GM23338 (cell line): ENCODE data around the gene PRELID2. TPM values are rescaled to one million over a fixed set of nuclear protein-coding genes. Genes with fewer than 3 reads are reported as not detected.

Source experiments
- ATAC-seq: fragments of 200-7000 bp; cut with Tn5 transposase; 3 replicates; pipeline ENCODE4 v1.9.1; 2020
- DNase-seq: peaks from one replicate; pipeline ENCODE4 v3.0.0-alpha.2; 2015; ENCODE audit warnings: low spot score
- H2AFZ ChIP-seq: fragments of 200-600 bp; sonication (generic); 2 replicates; pipeline ENCODE4 v1.8.0; 2016; ENCODE audit warnings: antibody characterized with exemption, mild to moderate bottlenecking, moderate library complexity
- H3F3A ChIP-seq: fragments of 200-600 bp; sonication (generic); replicated peaks from 2 replicates; pipeline ENCODE4 v1.8.0; 2017; ENCODE audit warnings: antibody characterized with exemption, mixed run types, low read depth
- H3K27ac ChIP-seq: fragments of 200-600 bp; sonication (generic); 2 replicates; pipeline ENCODE4 v1.6.1; 2016; ENCODE audit warnings: low read depth
- H3K27me3 ChIP-seq: fragments of 200-600 bp; sonication (generic); 2 replicates; pipeline ENCODE4 v1.8.0; 2016; ENCODE audit warnings: mild to moderate bottlenecking, mixed run types, moderate library complexity; ENCODE audit not compliant: insufficient read depth
- H3K36me3 ChIP-seq: fragments of 200-600 bp; sonication (generic); 2 replicates; pipeline ENCODE4 v1.8.0; 2016; ENCODE audit warnings: mild to moderate bottlenecking; ENCODE audit not compliant: insufficient read depth
- H3K4me1 ChIP-seq: fragments of 200-600 bp; sonication (generic); 2 replicates; pipeline ENCODE4 v1.8.0; 2016; ENCODE audit warnings: mild to moderate bottlenecking, moderate library complexity; ENCODE audit not compliant: insufficient read depth
- H3K4me2 ChIP-seq: fragments of 200-600 bp; sonication (generic); 2 replicates; pipeline ENCODE4 v1.7.1; 2017; ENCODE audit warnings: mixed run types
- H3K4me3 ChIP-seq: fragments of 200-600 bp; sonication (generic); 2 replicates; pipeline ENCODE4 v1.6.1; 2016; ENCODE audit warnings: mixed run types
- H3K79me2 ChIP-seq: fragments of 200-600 bp; sonication (generic); replicated peaks from 2 replicates; pipeline ENCODE4 v1.8.0; 2017; ENCODE audit warnings: mild to moderate bottlenecking; ENCODE audit not compliant: insufficient read depth
- H3K9me2 ChIP-seq: fragments of 200-600 bp; sonication (generic); 2 replicates; pipeline ENCODE4 v1.8.0; 2017; ENCODE audit not compliant: insufficient read depth
- H4K20me1 ChIP-seq: fragments of 200-600 bp; sonication (generic); replicated peaks from 2 replicates; pipeline ENCODE4 v1.8.0; 2017; ENCODE audit warnings: mild to moderate bottlenecking; ENCODE audit not compliant: insufficient read depth
- H3K27ac Mint-ChIP-seq: 2 replicates; pipeline ENCODE4 v1.8.0; 2020; ENCODE audit warnings: inconsistent platforms, mild to moderate bottlenecking, moderate library complexity, mixed read lengths
- H3K27me3 Mint-ChIP-seq: 3 replicates; pipeline ENCODE4 v1.8.0; 2022; ENCODE audit warnings: low read depth, mild to moderate bottlenecking, moderate library complexity, mixed read lengths, inconsistent platforms; ENCODE audit not compliant: insufficient read depth, poor library complexity
- H3K36me3 Mint-ChIP-seq: 3 replicates; pipeline ENCODE4 v1.8.0; 2021; ENCODE audit warnings: low read depth, mild to moderate bottlenecking, inconsistent platforms, moderate library complexity, mixed read lengths
- H3K4me1 Mint-ChIP-seq: 3 replicates; pipeline ENCODE4 v1.8.0; 2020; ENCODE audit warnings: mild to moderate bottlenecking, inconsistent platforms, mixed read lengths
- H3K4me3 Mint-ChIP-seq: 3 replicates; pipeline ENCODE4 v1.8.0; 2021; ENCODE audit warnings: moderate library complexity, mild to moderate bottlenecking, inconsistent platforms, mixed read lengths
- H3K9me3 Mint-ChIP-seq: 3 replicates; pipeline ENCODE4 v1.8.0; 2020; ENCODE audit warnings: moderate library complexity, mild to moderate bottlenecking, inconsistent platforms, mixed read lengths
- CREB1 ChIP-seq: fragments of 250-450 bp; sonication (Bioruptor Pico); IDR thresholded peaks from 2 replicates; pipeline ENCODE4 v1.5.0; 2020; ENCODE audit warnings: low read depth, mild to moderate bottlenecking, moderate library complexity
- CTCF ChIP-seq, 2 experiments: fragments of 200-600 bp in 1 of 2; sonication (generic) in 1 of 2; conservative IDR thresholded peaks; 2 replicates each; pipeline versions ENCODE4 v1.5.1 to v1.6.1; 2016 to 2017; ENCODE audit warnings: antibody characterized with exemption in 2 of 2, low read depth in 2 of 2, mild to moderate bottlenecking in 2 of 2, moderate library complexity in 1 of 2
- ETS1 ChIP-seq: IDR thresholded peaks from 2 replicates; pipeline ENCODE4 v1.6.1; 2016; ENCODE audit warnings: antibody characterized with exemption
- EZH2 ChIP-seq: fragments of 200-600 bp; sonication (generic); IDR thresholded peaks from one replicate; pipeline ENCODE4 v1.8.0; 2017; ENCODE audit warnings: antibody characterized with exemption, mild to moderate bottlenecking, low read depth; ENCODE audit not compliant: unreplicated experiment
- EZH2phosphoT487 ChIP-seq: fragments of 200-600 bp; sonication (generic); IDR thresholded peaks from one replicate; pipeline ENCODE4 v1.8.1; 2018; ENCODE audit warnings: antibody characterized with exemption; ENCODE audit not compliant: unreplicated experiment
- NANOG ChIP-seq: IDR thresholded peaks from 2 replicates; pipeline ENCODE4 v1.6.1; 2016; ENCODE audit warnings: antibody characterized with exemption, borderline replicate concordance
- POLR2AphosphoS5 ChIP-seq: IDR thresholded peaks from 2 replicates; pipeline ENCODE4 v1.6.1; 2016; ENCODE audit warnings: antibody characterized with exemption, low read depth
- REST ChIP-seq: IDR thresholded peaks from one replicate; pipeline ENCODE4 v1.6.1; 2018; ENCODE audit warnings: antibody characterized with exemption; ENCODE audit not compliant: unreplicated experiment
- STAT1 ChIP-seq: IDR thresholded peaks from one replicate; pipeline ENCODE4 v1.6.1; 2016; ENCODE audit warnings: antibody characterized with exemption; ENCODE audit not compliant: unreplicated experiment
- ZNF331 ChIP-seq: fragments of 250-450 bp; sonication (Bioruptor Pico); IDR thresholded peaks from 2 replicates; pipeline ENCODE4 v1.5.0; 2020; ENCODE audit warnings: low read depth, mild to moderate bottlenecking, moderate library complexity
- ZNF462 ChIP-seq: fragments of 250-450 bp; sonication (Bioruptor Pico); IDR thresholded peaks from 2 replicates; pipeline ENCODE4 v1.5.0; 2020; ENCODE audit warnings: mild to moderate bottlenecking, moderate library complexity
- polyA plus RNA-seq: library from polyadenylated mRNA; unstranded; fragments of >200 nt; fragmentation: Nextera tagmentation; extraction: Ambion mirVana; gene quantifications from 2 replicates; pipeline ENCODE4 v1.2.1, GENCODE V29; 2016
- total RNA-seq: library from RNA; depleted of rRNA; stranded (reverse); fragments of >200 nt; shearing (Covaris generic); gene quantifications from 2 replicates; pipeline ENCODE4 v1.2.3, GENCODE V29; 2014

PRELID2 gene
- total and polyA plus RNA-seq, 2 experiments from 2014 or later, result 9.3 to 9.8 TPM

- no peak for TF ChIP-seq REST
- TF ChIP-seq CREB1 (CRISPR knock-in tag), result no peak
- TF ChIP-seq STAT1, result no peak
- no peak for TF ChIP-seq ETS1
- TF ChIP-seq ZNF331 (CRISPR knock-in tag), result no peak
- TF ChIP-seq POLR2AphosphoS5, result no peak
These were observed 37.3 kb upstream of the PRELID2 start (continued) for GRCh38 chr5:145872486-145872885.

- H3K4me3 Mint-ChIP-seq, result no peak overlapping the region
- no peak overlapping the region for H3K27ac ChIP-seq
- TF ChIP-seq EZH2phosphoT487, result no peak
- TF ChIP-seq ZNF331 (CRISPR knock-in tag), result no peak
- TF ChIP-seq ETS1, result no peak
- no peak for TF ChIP-seq CTCF (conservative IDR thresholded peaks at IDR 0.05; ENCODE audit: low read depth in 2 of 2)
- TF ChIP-seq EZH2, result no peak
- no peak for TF ChIP-seq ZNF462 (CRISPR knock-in tag)
- TF ChIP-seq STAT1, result no peak
- no peak for TF ChIP-seq NANOG
- no peak for TF ChIP-seq CREB1 (CRISPR knock-in tag)
- TF ChIP-seq POLR2AphosphoS5, result no peak
These were observed 34.6 kb upstream of the PRELID2 start for GRCh38 chr5:145869753-145870152.

More at GRCh38 chr5:145869753-145870152, 34.6 kb upstream of the PRELID2 start:
- Histone ChIP-seq H3K79me2 (no peaks in the 10 kb centered on the region), H4K20me1 (no peaks in the 10 kb centered on the region), H3F3A (no peaks in the 10 kb centered on the region), H2AFZ (no peak overlapping the region), H3K4me3 (no peak overlapping the region), H3K36me3 (no peaks in the 10 kb centered on the region), H3K4me2 (no peak overlapping the region), H3K4me1 (no peaks in the 10 kb centered on the region), H3K9me2 (no peaks in the 10 kb centered on the region), H3K27me3 (no peaks in the 10 kb centered on the region)
- no peak for ATAC-seq
- H3K4me1 Mint-ChIP-seq, result no peaks in the 10 kb centered on the region
- H3K27ac Mint-ChIP-seq, result no peak overlapping the region
- peaks cover 2% of the 10 kb centered on the region for H3K27me3 Mint-ChIP-seq
- DNase-seq, result no peak
- no peaks in the 10 kb centered on the region for H3K36me3 Mint-ChIP-seq
- no peaks in the 10 kb centered on the region for H3K9me3 Mint-ChIP-seq
